Tibial artery (tissue), 4 donors: ENCODE results near the gene RBM26.

Experiments
- DNase-seq, 2 donors: peaks; one replicate each; pipeline ENCODE4 v3.0.0-alpha.2; 2019
- H3K27ac ChIP-seq, 2 donors: fragments of 200-600 bp; sonication (generic) in 1 of 2; 1 replicate in 1 of 2; 2 replicates in 1 of 2; pipeline ENCODE4 v1.5.1; 2018 to 2019; ENCODE audit warnings: mild to moderate bottlenecking in 1 of 2
- H3K27me3 ChIP-seq, 2 donors: fragments of 200-600 bp; sonication (generic) in 1 of 2; one replicate each; pipeline versions ENCODE4 v1.5.1 to v1.6.0; 2016 to 2019
- H3K36me3 ChIP-seq, 3 donors: fragments of 200-600 bp; sonication (generic) in 2 of 3; one replicate each; pipeline ENCODE4 v1.5.1; 2016 to 2019; ENCODE audit warnings: mild to moderate bottlenecking in 2 of 3
- H3K4me1 ChIP-seq, 4 donors: fragments of 200-600 bp; sonication (generic) in 2 of 4; 1 replicate in 3 of 4; 2 replicates in 1 of 4; pipeline ENCODE4 v1.5.1; 2016 to 2019
- H3K4me3 ChIP-seq, 2 donors: fragments of 200-600 bp; sonication (generic) in 1 of 2; 1 replicate in 1 of 2; 2 replicates in 1 of 2; pipeline ENCODE4 v1.5.1; 2018 to 2019; ENCODE audit warnings: mild to moderate bottlenecking in 2 of 2
- H3K9me3 ChIP-seq, 3 donors: fragments of 200-600 bp; sonication (generic) in 1 of 3; one replicate each; pipeline ENCODE4 v1.5.1; 2016 to 2019
- CTCF ChIP-seq, 2 experiments: fragments of 200-600 bp in 1 of 2; fragments of 450-650 bp in 1 of 2; IDR thresholded peaks; one replicate each; pipeline ENCODE4 v1.5.1; 2017 to 2019; ENCODE audit warnings: antibody characterized with exemption in 2 of 2, mild to moderate bottlenecking in 1 of 2, moderate library complexity in 1 of 2
- intact Hi-C: fragments of 100-400 bp; cut with DNase I; formaldehyde crosslinking; loops from one replicate; pipeline ENCODE4 v1.15.0; 2023; ENCODE audit warnings: low total_unique reads

The RBM26 gene

GRCh38 chr13:79314652-79315051 lies 91.4 kb downstream of the RBM26 start:
- Histone ChIP-seq H3K36me3 (peaks cover 8% of the 10 kb centered on the region in 3 donors), H3K27me3 (no peaks in the 10 kb centered on the region), H3K27ac (no peak overlapping the region), H3K4me3 (no peak overlapping the region), H3K4me1 (peaks cover 0 to 12% (median 0%) of the 10 kb centered on the region in 4 donors), H3K9me3 (no peaks in the 10 kb centered on the region)
- intact Hi-C loops, result no loop called here
- no peak for TF ChIP-seq CTCF (IDR thresholded peaks at IDR 0.05)
- no peak for DNase-seq

- peaks cover 0 to 8% (median 0%) of the 10 kb centered on the region in 3 donors for H3K36me3 ChIP-seq
- intact Hi-C loops, result no loop called here
- no peak overlapping the region for H3K27ac ChIP-seq
- no peaks in the 10 kb centered on the region for H3K27me3 ChIP-seq
- no peak for DNase-seq
- H3K9me3 ChIP-seq, result no peaks in the 10 kb centered on the region
- no peak overlapping the region for H3K4me3 ChIP-seq
- H3K4me1 ChIP-seq, result peaks cover 0 to 12% (median 0%) of the 10 kb centered on the region in 4 donors
- TF ChIP-seq CTCF (IDR thresholded peaks at IDR 0.05), result no peak
These were observed 93.7 kb downstream of the RBM26 start for GRCh38 chr13:79312340-79312855.

- Histone ChIP-seq H3K4me1 (peaks cover 0 to 12% (median 0%) of the 10 kb centered on the region in 4 donors), H3K4me3 (no peak overlapping the region), H3K27me3 (no peaks in the 10 kb centered on the region), H3K27ac (no peak overlapping the region), H3K9me3 (no peaks in the 10 kb centered on the region), H3K36me3 (peaks cover 0 to 8% (median 0%) of the 10 kb centered on the region in 3 donors)
- TF ChIP-seq CTCF (IDR thresholded peaks at IDR 0.05), result no peak
- intact Hi-C loops, result no loop called here
- no peak for DNase-seq
These were observed 94.7 kb downstream of the RBM26 start for GRCh38 chr13:79311386-79311785.

GRCh38 chr13:79309690-79310089 lies 96.4 kb downstream of the RBM26 start:
- Histone ChIP-seq H3K4me3 (no peak overlapping the region), H3K27me3 (peaks cover 0 to under 1% of the 10 kb centered on the region in 2 donors), H3K36me3 (peaks cover 0 to 8% (median 0%) of the 10 kb centered on the region in 3 donors), H3K4me1 (peaks cover 0 to 12% (median 0%) of the 10 kb centered on the region in 4 donors), H3K9me3 (no peaks in the 10 kb centered on the region), H3K27ac (no peak overlapping the region)
- intact Hi-C loops, result no loop called here
- DNase-seq, result no peak
- no peak for TF ChIP-seq CTCF (IDR thresholded peaks at IDR 0.05)

- no peak for TF ChIP-seq CTCF (IDR thresholded peaks at IDR 0.05)
- intact Hi-C loops, result no loop called here
- Histone ChIP-seq H3K4me1 (peaks cover 0 to 12% (median 0%) of the 10 kb centered on the region in 4 donors), H3K9me3 (no peaks in the 10 kb centered on the region), H3K36me3 (no peaks in the 10 kb centered on the region), H3K4me3 (no peak overlapping the region), H3K27me3 (peaks cover 0 to 3% of the 10 kb centered on the region in 2 donors), H3K27ac (no peak overlapping the region)
- DNase-seq, result no peak
These were observed 98.2 kb downstream of the RBM26 start for GRCh38 chr13:79307866-79308298.
